Caki2 (cell line): Measurements from ENCODE around the gene THSD4. TPM values are rescaled to one million over a fixed set of nuclear protein-coding genes. Genes with fewer than 3 reads are reported as not detected.

Experiments used
- DNase-seq: peaks from one replicate; pipeline ENCODE4 v3.0.0-alpha.2; 2015; ENCODE audit warnings: low read depth
- in situ Hi-C: cut with HindIII; loops from 2 replicates; pipeline ENCODE4 v1.10.0; 2016; ENCODE audit warnings: low sequenced_read_pairs, low pct_unique_long_range_greater_than_20kb, mixed read lengths
- total RNA-seq: library from RNA; depleted of rRNA; stranded (reverse); fragments of >200 nt; shearing (Covaris generic); gene quantifications from 2 replicates; pipeline ENCODE4 v1.2.3, GENCODE V29; 2014; ENCODE audit warnings: low replicate concordance

THSD4 gene
- total RNA-seq, 1 experiment from 2014 or later: 9.0 TPM

GRCh38 chr15:71226536-71227455 is 111.5 kb downstream of the THSD4 start:
- DNase-seq: no peak
- in situ Hi-C loops: no loop called here

GRCh38 chr15:71228403-71228802 is 113.1 kb downstream of the THSD4 start:
- no peak for DNase-seq
- in situ Hi-C loops: no loop called here

GRCh38 chr15:71230303-71230702 is 115.0 kb downstream of the THSD4 start:
- in situ Hi-C loops: no loop called here
- DNase-seq: no peak

- in situ Hi-C loops: no loop called here
- no peak for DNase-seq
Observed at GRCh38 chr15:71231758-71232157, 116.5 kb downstream of the THSD4 start.

GRCh38 chr15:71232411-71232810 is 117.1 kb downstream of the THSD4 start:
- DNase-seq: no peak
- in situ Hi-C loops: no loop called here

- DNase-seq: peak; percentile 88
- in situ Hi-C loops: no loop called here
Observed at GRCh38 chr15:71237456-71238188, 122.4 kb downstream of the THSD4 start.

GRCh38 chr15:71238926-71239325 is 123.7 kb downstream of the THSD4 start:
- DNase-seq: no peak

GRCh38 chr15:71239592-71240364 is 124.5 kb downstream of the THSD4 start:
- DNase-seq: no peak
- in situ Hi-C loops: no loop called here

More at GRCh38 chr15:71238926-71239325, 123.7 kb downstream of the THSD4 start:
- in situ Hi-C loops: no loop called here

GRCh38 chr15:71242292-71242691 is 127.0 kb downstream of the THSD4 start:
- in situ Hi-C loops: no loop called here
- DNase-seq: no peak

GRCh38 chr15:71244250-71244649 is 129.0 kb downstream of the THSD4 start:
- no peak for DNase-seq
- in situ Hi-C loops: no loop called here

GRCh38 chr15:71245588-71245987 is 130.3 kb downstream of the THSD4 start:
- DNase-seq: no peak
- in situ Hi-C loops: no loop called here

GRCh38 chr15:71248386-71248785 is 133.1 kb downstream of the THSD4 start:
- in situ Hi-C loops: no loop called here

GRCh38 chr15:71249986-71250385 is 134.7 kb downstream of the THSD4 start:
- DNase-seq: no peak
- in situ Hi-C loops: no loop called here

More at GRCh38 chr15:71248386-71248785, 133.1 kb downstream of the THSD4 start:
- DNase-seq: no peak

GRCh38 chr15:71250936-71251583 is 135.8 kb downstream of the THSD4 start:
- DNase-seq: no peak
- in situ Hi-C loops: no loop called here

- in situ Hi-C loops: no loop called here
- no peak for DNase-seq
Observed at GRCh38 chr15:71251584-71252043, 136.3 kb downstream of the THSD4 start.

GRCh38 chr15:71252044-71252739 is 136.9 kb downstream of the THSD4 start:
- in situ Hi-C loops: no loop called here
- DNase-seq: peak; percentile 62

GRCh38 chr15:71252740-71253047 is 137.4 kb downstream of the THSD4 start:
- in situ Hi-C loops: no loop called here
- DNase-seq: no peak

- in situ Hi-C loops: no loop called here
- DNase-seq: no peak
Observed at GRCh38 chr15:71254491-71254890, 139.2 kb downstream of the THSD4 start.
